ENCODE results near the gene GH2. TPM values are rescaled to one million over a fixed set of nuclear protein-coding genes. Genes with fewer than 3 reads are reported as not detected.

The GH2 gene
- total RNA-seq, 1 donor from 2014 or later, result not detected

Other genes with a start within 250 kb of the GH2 start
- gene LIMD2, start 181.8 kb downstream of the GH2 start, total RNA-seq, result 15.3 and 18.8 TPM in 2 replicates
- gene STRADA, start 140.1 kb downstream of the GH2 start, total RNA-seq, result 15.3 and 29.0 TPM in 2 replicates
- gene CCDC47, start 108.3 kb downstream of the GH2 start, total RNA-seq, result 59.5 and 91.3 TPM in 2 replicates
- 36.6 and 45.2 TPM in 2 replicates for gene DDX42, start 107.8 kb downstream of the GH2 start, total RNA-seq
- gene PSMC5, start 54.5 kb downstream of the GH2 start, total RNA-seq, result 59.9 and 70.6 TPM in 2 replicates
- gene FTSJ3, start 54.3 kb downstream of the GH2 start, total RNA-seq, result 51.4 and 59.9 TPM in 2 replicates
- 49.2 and 54.3 TPM in 2 replicates for gene SMARCD2, start 39.3 kb downstream of the GH2 start, total RNA-seq
- gene CSH2, start 8.3 kb downstream of the GH2 start, total RNA-seq, result not detected in 2 replicates
- not detected in 2 replicates for gene CSH1, start 14.6 kb upstream of the GH2 start, total RNA-seq
- gene CSHL1, start 29.3 kb upstream of the GH2 start, total RNA-seq, result not detected in 2 replicates
- gene GH1, start 36.9 kb upstream of the GH2 start, total RNA-seq, result not detected in 2 replicates
- gene CD79B, start 50.4 kb upstream of the GH2 start, total RNA-seq, result 1.5 TPM in 1 of 2 replicates, not detected in the other
- gene SCN4A, start 91.0 kb upstream of the GH2 start, total RNA-seq, result under 0.01 TPM in 1 of 2 replicates, not detected in the other
- gene PRR29, start 116.4 kb upstream of the GH2 start, total RNA-seq, result 0.44 and 0.60 TPM in 2 replicates
- 257 and 282 TPM in 2 replicates for gene ICAM2, start 138.7 kb upstream of the GH2 start, total RNA-seq
- gene ERN1, start 248.2 kb upstream of the GH2 start, total RNA-seq, result 7.0 and 14.7 TPM in 2 replicates